M059J (cell line): Measurements from ENCODE around the gene PSG1. TPM values are rescaled to one million over a fixed set of nuclear protein-coding genes. Genes with fewer than 3 reads are reported as not detected.
"Not testable (repeated sequence)": the region's sequence is repeated elsewhere in the genome, so short reads cannot be mapped to it uniquely, and the experiment has no call there.

ENCODE experiments used
- DNase-seq: peaks from one replicate; pipeline ENCODE4 v3.0.0-alpha.2; 2012; ENCODE audit warnings: low read depth
- total RNA-seq: library from RNA; depleted of rRNA; stranded (reverse); fragments of >200 nt; shearing (Covaris generic); gene quantifications from 2 replicates; pipeline ENCODE4 v1.2.3, GENCODE V29; 2014; rRNA removed

Gene PSG1
- 11.0 and 13.6 TPM in 2 replicates for total RNA-seq

- no peak for DNase-seq
These were observed at the start of gene PSG1 for GRCh38 chr19:42879613-42880012. TSS of gene PSG1 (minus strand) at chr19:42879713. CDS start at chr19:42879581, 132 bp downstream.

GRCh38 chr19:42928896-42929295 is 49.4 kb upstream of the PSG1 start:
- DNase-seq, result no peak

GRCh38 chr19:42926781-42927180 is 47.3 kb upstream of the PSG1 start:
- DNase-seq, result no peak

GRCh38 chr19:42923106-42923505 is 43.6 kb upstream of the PSG1 start:
- peak; percentile 69 for DNase-seq

GRCh38 chr19:42920971-42921370 is 41.5 kb upstream of the PSG1 start:
- DNase-seq, result not testable (repeated sequence)

- DNase-seq, result no peak
These were observed 40.2 kb upstream of the PSG1 start for GRCh38 chr19:42919757-42920079.

- not testable (repeated sequence) for DNase-seq
These were observed 39.7 kb upstream of the PSG1 start for GRCh38 chr19:42919070-42919756.

- DNase-seq, result not testable (repeated sequence)
These were observed 39.0 kb upstream of the PSG1 start for GRCh38 chr19:42918377-42919069.

- not testable (repeated sequence) for DNase-seq
These were observed 38.1 kb upstream of the PSG1 start, which contains the start of gene PSG6 for GRCh38 chr19:42917634-42918033. TSS of gene PSG6 (minus strand) at chr19:42917894. CDS start at chr19:42917792, 102 bp downstream.

GRCh38 chr19:42916931-42917330 is 37.4 kb upstream of the PSG1 start:
- DNase-seq, result not testable (repeated sequence)

- not testable (repeated sequence) for DNase-seq
These were observed 34.0 kb upstream of the PSG1 start for GRCh38 chr19:42913516-42913915.

GRCh38 chr19:42912941-42913340 is 33.4 kb upstream of the PSG1 start:
- DNase-seq, result not testable (repeated sequence)

GRCh38 chr19:42911731-42912130 is 32.2 kb upstream of the PSG1 start:
- not testable (repeated sequence) for DNase-seq

GRCh38 chr19:42906162-42906561 is 26.6 kb upstream of the PSG1 start:
- not testable (repeated sequence) for DNase-seq

GRCh38 chr19:42900561-42900960 is 21.0 kb upstream of the PSG1 start:
- DNase-seq, result not testable (repeated sequence)

GRCh38 chr19:42899674-42900073 is 20.2 kb upstream of the PSG1 start:
- peak; percentile 28 for DNase-seq

- peak; percentile 54 for DNase-seq
These were observed 19.6 kb upstream of the PSG1 start for GRCh38 chr19:42899110-42899509.

GRCh38 chr19:42898656-42899055 is 19.1 kb upstream of the PSG1 start:
- peak; percentile 60 for DNase-seq

GRCh38 chr19:42897729-42898128 is 18.2 kb upstream of the PSG1 start:
- DNase-seq, result peak; percentile 67

- not testable (repeated sequence) for DNase-seq
These were observed 10.9 kb upstream of the PSG1 start for GRCh38 chr19:42890446-42890845.

- not testable (repeated sequence) for DNase-seq
These were observed 8.4 kb upstream of the PSG1 start for GRCh38 chr19:42887876-42888445.

- not testable (repeated sequence) for DNase-seq
These were observed 3.2 kb upstream of the PSG1 start for GRCh38 chr19:42882730-42883129.

GRCh38 chr19:42882010-42882409 is 2.5 kb upstream of the PSG1 start:
- DNase-seq, result not testable (repeated sequence)
